ENCODE data around the gene OTULIN.

- TF ChIP-seq CTCF (IDR thresholded peaks at IDR 0.05) (no peak), POLR2A (IDR thresholded peaks at IDR 0.05) (no peak)
These were observed 75.0 kb downstream of the OTULIN start for GRCh38 chr5:14739538-14739937.
